ENCODE results near the gene ARHGAP24. TPM values are rescaled to one million over a fixed set of nuclear protein-coding genes. Genes with fewer than 3 reads are reported as not detected.

ARHGAP24 gene
- polyA plus RNA-seq, 1 of the 3 experiments (the other 2 are of a cell fraction) = 1.4 TPM

- H2AFZ ChIP-seq (ENCODE audit: low read depth) = no peak overlapping the region
- TF ChIP-seq YY1 (IDR thresholded peaks at IDR 0.05; ENCODE audit: low read depth) (no peak), TCF12 (IDR thresholded peaks at IDR 0.05) (no peak), TAF1 (IDR thresholded peaks at IDR 0.05; ENCODE audit: borderline replicate concordance, low read depth, low read length) (no peak)
- ChIA-PET CTCF (interaction anchor here (1.0 to 1.3 kb wide), 2 partner anchors 9 to 71 kb away, joined by 3 read pairs; no protein-coding TSS in a partner anchor), POLR2A (no interaction called here)
- H3F3A ChIP-seq (replicated peaks; ENCODE audit: insufficient read depth) = peaks cover 3% of the 10 kb centered on the region
- no peaks in the 10 kb centered on the region for H3K9me2 ChIP-seq
- DNase-seq = no peak
- H3K9ac ChIP-seq = no peak overlapping the region
- no peaks in the 10 kb centered on the region for H3K27me3 ChIP-seq (ENCODE audit: insufficient read depth)
- H3K36me3 ChIP-seq (replicated peaks in 1 of 2; ENCODE audit: control insufficient read depth in 1 of 2, insufficient read depth in 2 of 2, low read length in 1 of 2) = no peaks in the 10 kb centered on the region
- H3K79me2 ChIP-seq (ENCODE audit: insufficient read depth) = no peaks in the 10 kb centered on the region
- peak overlapping the region in 1 of 2 experiments; percentile 29; a peak in 1 of 4 replicates for H3K27ac ChIP-seq (ENCODE audit: low read depth in 2 of 2, low read length in 1 of 2)
- no peaks in the 10 kb centered on the region for H4K20me1 ChIP-seq (ENCODE audit: insufficient read depth)
- H3K4me1 ChIP-seq (ENCODE audit: control insufficient read depth in 1 of 2, insufficient read depth in 2 of 2, low read depth in 1 of 2, low read length in 1 of 2) = 0 out of 4 replicates have a peak, but pooled peaks cover 0 to 4% of the 10 kb centered on the region in 2 experiments
- H3K4me2 ChIP-seq = no peak overlapping the region
- 79% methylated on average over 1 of the region's 1 CpG for WGBS (ENCODE audit: low lambda C conversion rate)
- no peak overlapping the region for H3K4me3 ChIP-seq (ENCODE audit: low read depth in 2 of 2, low read length in 1 of 2)
- H3K9me3 ChIP-seq = no peaks in the 10 kb centered on the region
These were observed 392.3 kb downstream of the ARHGAP24 start for GRCh38 chr4:85867271-85867670.

GRCh38 chr4:85869181-85869580 lies 394.2 kb downstream of the ARHGAP24 start:
- WGBS (ENCODE audit: low lambda C conversion rate) = 76% methylated on average over 5 of the region's 5 CpGs
- Histone ChIP-seq H3K4me2 (no peak overlapping the region), H3K4me3 (ENCODE audit: low read depth in 2 of 2, low read length in 1 of 2) (no peak overlapping the region), H3K27me3 (ENCODE audit: insufficient read depth) (no peaks in the 10 kb centered on the region), H3K79me2 (ENCODE audit: insufficient read depth) (no peaks in the 10 kb centered on the region), H2AFZ (ENCODE audit: low read depth) (0 out of 2 replicates have a peak overlapping the region, but pooled peaks have one; percentile 4), H4K20me1 (ENCODE audit: insufficient read depth) (no peaks in the 10 kb centered on the region), H3K27ac (ENCODE audit: low read depth in 2 of 2, low read length in 1 of 2) (no peak overlapping the region), H3K9ac (no peak overlapping the region), H3K36me3 (replicated peaks in 1 of 2; ENCODE audit: control insufficient read depth in 1 of 2, insufficient read depth in 2 of 2, low read length in 1 of 2) (no peaks in the 10 kb centered on the region), H3K9me3 (no peaks in the 10 kb centered on the region), H3K4me1 (ENCODE audit: control insufficient read depth in 1 of 2, insufficient read depth in 2 of 2, low read depth in 1 of 2, low read length in 1 of 2) (0 out of 4 replicates have a peak, but pooled peaks cover 0 to 4% of the 10 kb centered on the region in 2 experiments), H3F3A (replicated peaks; ENCODE audit: insufficient read depth) (peaks cover 3% of the 10 kb centered on the region), H3K9me2 (no peaks in the 10 kb centered on the region)
- TF ChIP-seq JUND (IDR thresholded peaks at IDR 0.05) = no peak
- no peak for TF ChIP-seq USF1 (IDR thresholded peaks at IDR 0.05; ENCODE audit: borderline replicate concordance, low read depth)
- TF ChIP-seq EZH2phosphoT487 (IDR thresholded peaks at IDR 0.05; ENCODE audit: borderline replicate concordance, low read depth) = no peak
- TF ChIP-seq GATA2 (CRISPR knock-in tag; IDR thresholded peaks at IDR 0.05) = no peak
- no peak for TF ChIP-seq MEF2A (IDR thresholded peaks at IDR 0.05; ENCODE audit: borderline replicate concordance, low read depth)
- TF ChIP-seq FOXM1 (IDR thresholded peaks at IDR 0.05; ENCODE audit: low read depth) = no peak
- TF ChIP-seq SIN3A (IDR thresholded peaks at IDR 0.05; ENCODE audit: borderline replicate concordance, low read depth, low read length) = no peak
- TF ChIP-seq SMC3 (IDR thresholded peaks at IDR 0.05; ENCODE audit: low read depth, low read length) = no peak
- no peak for TF ChIP-seq FOXJ3 (CRISPR knock-in tag; IDR thresholded peaks at IDR 0.05)
- no peak for TF ChIP-seq PBX3 (IDR thresholded peaks at IDR 0.05)
- no peak for TF ChIP-seq REST (IDR thresholded peaks at IDR 0.05; ENCODE audit: low read depth, low read length)
- no peak for TF ChIP-seq TAF1 (IDR thresholded peaks at IDR 0.05; ENCODE audit: borderline replicate concordance, low read depth, low read length)
- CTCF ChIA-PET = interaction anchor here (1.0 kb wide), 1 partner anchor 72 kb away, joined by 3 read pairs; no protein-coding TSS in a partner anchor
- POLR2A ChIA-PET = no interaction called here
- no peak for DNase-seq

All from SK-N-SH (cell line).